Activated CD4-positive, alpha-beta T cell treated with anti-CD3 and anti-CD28 coated beads for 36 hours (primary cell): ENCODE measurements around the gene SPINK4. TPM values are rescaled to one million over a fixed set of nuclear protein-coding genes. Genes with fewer than 3 reads are reported as not detected.

Source experiments
- ATAC-seq: fragments of 200-7000 bp; cut with Tn5 transposase; one replicate; pipeline ENCODE4 v1.10.0; 2021; ENCODE audit warnings: mild to moderate bottlenecking, moderate library complexity
- CTCF ChIA-PET: fragments of 350-600 bp; sonication (Branson Sonifier 250); formaldehyde crosslinking; loops from one replicate; lab custom pipeline; 2021; ENCODE audit warnings: antibody characterized with exemption; lab: Charles Lee
- POLR2A ChIA-PET: fragments of 350-600 bp; sonication (Branson Sonifier 250); formaldehyde crosslinking; loops from one replicate; lab custom pipeline; 2021; ENCODE audit warnings: antibody characterized with exemption, inconsistent platforms; lab: Charles Lee
- DNase-seq: peaks from one replicate; pipeline ENCODE4 v3.0.0-alpha.2; 2020
- H3K27ac Mint-ChIP-seq: one replicate; pipeline ENCODE4 v1.8.0; 2021; ENCODE audit warnings: mixed read lengths
- H3K27me3 Mint-ChIP-seq: one replicate; pipeline ENCODE4 v1.8.0; 2021; ENCODE audit warnings: mixed read lengths
- H3K36me3 Mint-ChIP-seq: one replicate; pipeline ENCODE4 v1.8.0; 2021; ENCODE audit warnings: low read depth, mixed read lengths
- H3K4me1 Mint-ChIP-seq: one replicate; pipeline ENCODE4 v1.8.0; 2021; ENCODE audit warnings: mixed read lengths
- H3K4me3 Mint-ChIP-seq: one replicate; pipeline ENCODE4 v1.8.0; 2021; ENCODE audit warnings: mild to moderate bottlenecking, moderate library complexity, mixed read lengths
- H3K9me3 Mint-ChIP-seq: one replicate; pipeline ENCODE4 v1.8.0; 2021; ENCODE audit warnings: low read depth, mixed read lengths
- intact Hi-C, 2 experiments: fragments of 100-400 bp; cut with DNase I in 1 of 2; cut with micrococcal nuclease in 1 of 2; formaldehyde crosslinking; loops; one replicate each; pipeline versions ENCODE4 v1.14.2 to v1.15.1; 2022 to 2024; cut with DNase I, micrococcal nuclease
- total RNA-seq, 2 experiments: library from RNA; stranded (reverse); gene quantifications; one replicate each; pipeline ENCODE4 v1.2.3, GENCODE V29; 2021

Gene SPINK4
- total RNA-seq, 2 experiments from 2014 or later: not detected

- Mint-ChIP-seq H3K36me3 (peaks cover 60% of the 10 kb centered on the region), H3K4me1 (peaks cover 25% of the 10 kb centered on the region), H3K4me3 (no peak overlapping the region), H3K9me3 (no peaks in the 10 kb centered on the region), H3K27me3 (no peaks in the 10 kb centered on the region), H3K27ac (no peak overlapping the region)
- ATAC-seq (no peak), DNase-seq (no peak)
- intact Hi-C loops: loop anchor here in 1 of 2 experiments (5.0 kb wide), 1 partner anchor 1067 kb away; the partner anchor contains the start of genes KIF24 and NUDT2
- CTCF ChIA-PET: no interaction called here
- POLR2A ChIA-PET: no interaction called here
Observed at GRCh38 chr9:33260372-33260771, 20.4 kb downstream of the SPINK4 start.

GRCh38 chr9:33263131-33264002, 23.4 kb downstream of the SPINK4 start:
- POLR2A ChIA-PET: interaction anchor here (1.2 to 2.2 kb wide), 3 partner anchors 27 to 238 kb away, joined by 3 to 10 read pairs (median 3); partner anchors contain the start of genes DNAJA1 and NFX1
- no peaks in the 10 kb centered on the region for H3K9me3 Mint-ChIP-seq
- intact Hi-C loops: loop anchor here (1.0 to 5.0 kb wide), 14 partner anchors 27 to 1113 kb away; partner anchors contain the start of genes APTX (in 2 of the 2), AQP3 (in 2 of the 2), B4GALT1 (in 2 of the 2) and DNAJA1 (in 2 of the 2)
- H3K4me1 Mint-ChIP-seq: peaks cover 51% of the 10 kb centered on the region
- H3K27ac Mint-ChIP-seq: peak overlapping the region; percentile 93
- no peaks in the 10 kb centered on the region for H3K27me3 Mint-ChIP-seq
- CTCF ChIA-PET: interaction anchor here (0.6 to 2.1 kb wide), 4 partner anchors 20 to 188 kb away, joined by 3 to 4 read pairs (median 4); no protein-coding TSS in a partner anchor
- H3K4me3 Mint-ChIP-seq: peak overlapping the region; percentile 97
- peaks cover 66% of the 10 kb centered on the region for H3K36me3 Mint-ChIP-seq
- DNase-seq (peak; percentile 49), ATAC-seq (no peak)

GRCh38 chr9:33264003-33264472, 24.1 kb downstream of the SPINK4 start:
- Mint-ChIP-seq H3K27me3 (no peaks in the 10 kb centered on the region), H3K27ac (peak overlapping the region; percentile 93), H3K9me3 (no peaks in the 10 kb centered on the region), H3K4me3 (peak overlapping the region; percentile 97), H3K4me1 (peaks cover 51% of the 10 kb centered on the region), H3K36me3 (peaks cover 62% of the 10 kb centered on the region)
- ChIA-PET CTCF (interaction anchor here (1.2 kb wide), 1 partner anchor 38 kb away, joined by 4 read pairs; no protein-coding TSS in a partner anchor), POLR2A (interaction anchor here (0.5 to 2.2 kb wide), 4 partner anchors 26 to 238 kb away, joined by 3 to 10 read pairs (median 4); partner anchors contain the start of genes DNAJA1 and NFX1)
- ATAC-seq (peak; percentile 1), DNase-seq (peak; percentile 62)
- intact Hi-C loops: loop anchor here (1.0 to 5.0 kb wide), 14 partner anchors 26 to 1113 kb away; partner anchors contain the start of genes APTX (in 2 of the 2), AQP3 (in 2 of the 2), B4GALT1 (in 2 of the 2) and DNAJA1 (in 2 of the 2)

GRCh38 chr9:33264473-33265177, 24.7 kb downstream of the SPINK4 start, which contains the start of the genes BAG1 and CHMP5:
TSS of gene BAG1 (minus strand) at chr9:33264708.
TSS of gene CHMP5 (plus strand) at chr9:33265049. CDS start at chr9:33265079, 30 bp downstream.
- POLR2A ChIA-PET: interaction anchor here (0.5 to 2.2 kb wide), 5 partner anchors 11 to 239 kb away, joined by 3 to 10 read pairs (median 4); partner anchors contain the start of genes DNAJA1 and NFX1
- ATAC-seq (peak; percentile 96), DNase-seq (peak; percentile 100)
- H3K27ac Mint-ChIP-seq: peak within 1 kb of the TSS; percentile 99
- intact Hi-C loops: loop anchor here (1.0 to 5.0 kb wide), 15 partner anchors 26 to 1112 kb away; partner anchors contain the start of genes APTX (in 2 of the 2), AQP3 (in 2 of the 2), B4GALT1 (in 2 of the 2) and DNAJA1 (in 2 of the 2)
- H3K27me3 Mint-ChIP-seq: no peaks in the 10 kb centered on the region
- H3K36me3 Mint-ChIP-seq: peaks cover 61% of the 10 kb centered on the region
- no peaks in the 10 kb centered on the region for H3K9me3 Mint-ChIP-seq
- CTCF ChIA-PET: no interaction called here
- peak within 1 kb of the TSS; percentile 97 for H3K4me3 Mint-ChIP-seq
- H3K4me1 Mint-ChIP-seq: peaks cover 51% of the 10 kb centered on the region

- Mint-ChIP-seq H3K27me3 (no peaks in the 10 kb centered on the region), H3K4me3 (peak overlapping the region; percentile 97), H3K27ac (peak overlapping the region; percentile 99), H3K36me3 (peaks cover 58% of the 10 kb centered on the region), H3K9me3 (no peaks in the 10 kb centered on the region), H3K4me1 (peaks cover 46% of the 10 kb centered on the region)
- intact Hi-C loops: loop anchor here in 1 of 2 experiments (1.0 to 2.0 kb wide), 4 partner anchors 41 to 1111 kb away; partner anchors contain the start of genes AQP3 and MYORG
- POLR2A ChIA-PET: interaction anchor here (1.0 kb wide), 1 partner anchor 241 kb away, joined by 3 read pairs; the partner anchor contains the start of gene DNAJA1
- DNase-seq: no peak
- CTCF ChIA-PET: no interaction called here
- no peak for ATAC-seq
Observed at GRCh38 chr9:33265211-33265865, 25.4 kb downstream of the SPINK4 start.

- Mint-ChIP-seq H3K36me3 (peaks cover 52% of the 10 kb centered on the region), H3K9me3 (no peaks in the 10 kb centered on the region)
- intact Hi-C loops: no loop called here
Observed at GRCh38 chr9:33267151-33267767, 27.3 kb downstream of the SPINK4 start.

GRCh38 chr9:33270146-33270545, 30.2 kb downstream of the SPINK4 start:
- POLR2A ChIA-PET: no interaction called here
- intact Hi-C loops: no loop called here
- no peaks in the 10 kb centered on the region for H3K27me3 Mint-ChIP-seq
- no peaks in the 10 kb centered on the region for H3K9me3 Mint-ChIP-seq
- peaks cover 52% of the 10 kb centered on the region for H3K36me3 Mint-ChIP-seq
- H3K27ac Mint-ChIP-seq: no peak overlapping the region
- H3K4me3 Mint-ChIP-seq: no peak overlapping the region
- no peak for DNase-seq
- H3K4me1 Mint-ChIP-seq: peaks cover 30% of the 10 kb centered on the region
- CTCF ChIA-PET: no interaction called here
- no peak for ATAC-seq

More at GRCh38 chr9:33267151-33267767, 27.3 kb downstream of the SPINK4 start:
- peak overlapping the region; percentile 97 for H3K4me3 Mint-ChIP-seq
- ATAC-seq (no peak), DNase-seq (no peak)
- no peaks in the 10 kb centered on the region for H3K27me3 Mint-ChIP-seq
- ChIA-PET CTCF (no interaction called here), POLR2A (no interaction called here)
- peaks cover 38% of the 10 kb centered on the region for H3K4me1 Mint-ChIP-seq
- peak overlapping the region; percentile 99 for H3K27ac Mint-ChIP-seq

- DNase-seq (no peak), ATAC-seq (no peak)
- H3K4me3 Mint-ChIP-seq: no peak overlapping the region
- peaks cover 44% of the 10 kb centered on the region for H3K36me3 Mint-ChIP-seq
- no peak overlapping the region for H3K27ac Mint-ChIP-seq
- ChIA-PET POLR2A (no interaction called here), CTCF (interaction anchor here (1.2 to 1.4 kb wide), 2 partner anchors 11 to 46 kb away, joined by 3 read pairs; no protein-coding TSS in a partner anchor)
- peaks cover 11% of the 10 kb centered on the region for H3K4me1 Mint-ChIP-seq
- no peaks in the 10 kb centered on the region for H3K9me3 Mint-ChIP-seq
- H3K27me3 Mint-ChIP-seq: no peaks in the 10 kb centered on the region
- intact Hi-C loops: no loop called here
Observed at GRCh38 chr9:33272061-33272460, 32.1 kb downstream of the SPINK4 start.

GRCh38 chr9:33273266-33273971, 33.5 kb downstream of the SPINK4 start:
- intact Hi-C loops: no loop called here

More at GRCh38 chr9:33273266-33273971, 33.5 kb downstream of the SPINK4 start:
- DNase-seq (no peak), ATAC-seq (no peak)
- Mint-ChIP-seq H3K27me3 (no peaks in the 10 kb centered on the region), H3K9me3 (no peaks in the 10 kb centered on the region), H3K4me1 (peaks cover 8% of the 10 kb centered on the region), H3K36me3 (peaks cover 47% of the 10 kb centered on the region), H3K4me3 (no peak overlapping the region), H3K27ac (no peak overlapping the region)
- POLR2A ChIA-PET: interaction anchor here (0.6 to 0.7 kb wide), 4 partner anchors 60 to 1208 kb away, joined by 3 to 4 read pairs (median 3); no protein-coding TSS in a partner anchor
- CTCF ChIA-PET: interaction anchor here (1.1 to 1.6 kb wide), 3 partner anchors 10 to 17 kb away, joined by 3 to 9 read pairs (median 6); partner anchors contain the start of gene NFX1
